K562 (cell line): Measurements from ENCODE around the gene CMTM1. TPM values are rescaled to one million over a fixed set of nuclear protein-coding genes. Genes with fewer than 3 reads are reported as not detected.

Experiments
- BRCA1 ChIP-seq, 2 experiments: fragments of 450-650 bp in 1 of 2; sonication (generic) in 1 of 2; formaldehyde crosslinking in 1 of 2; IDR thresholded peaks; 2 replicates each; pipeline versions ENCODE4 v1.5.0 to v1.6.1; 2017 to 2020; ENCODE audit warnings: mild to moderate bottlenecking in 1 of 2, missing genetic modification reagents in 1 of 2
- FOXP4 ChIP-seq: sonication (generic); formaldehyde crosslinking; IDR thresholded peaks from 2 replicates; pipeline ENCODE4 v1.8.0; 2022; ENCODE audit warnings: mild to moderate bottlenecking, missing genetic modification reagents, borderline replicate concordance
- KDM2B ChIP-seq: fragments of 250-450 bp; sonication (Bioruptor Pico); IDR thresholded peaks from 2 replicates; pipeline ENCODE4 v1.8.0; 2021; ENCODE audit warnings: mild to moderate bottlenecking, moderate library complexity
- LCOR ChIP-seq: sonication (generic); formaldehyde crosslinking; IDR thresholded peaks from 2 replicates; pipeline ENCODE4 v1.8.0; 2022; ENCODE audit warnings: mild to moderate bottlenecking, missing genetic modification reagents
- PHB2 ChIP-seq: fragments of 450-650 bp; IDR thresholded peaks from 2 replicates; pipeline ENCODE4 v1.6.1; 2017; ENCODE audit warnings: low read depth
- POLR2G ChIP-seq: fragments of 200-400 bp; formaldehyde crosslinking; IDR thresholded peaks from 2 replicates; pipeline ENCODE4 v1.6.1; 2017; ENCODE audit warnings: low read depth, mild to moderate bottlenecking, antibody characterized with exemption, low read length, moderate library complexity
- SMC3 ChIP-seq: conservative IDR thresholded peaks from 2 replicates; pipeline ENCODE4 v1.6.1; 2011; ENCODE audit warnings: low read depth, low read length, improper control_type of control experiment; ENCODE audit not compliant: insufficient read depth
- SRSF3 ChIP-seq: fragments of 200-400 bp; formaldehyde crosslinking; IDR thresholded peaks from 2 replicates; pipeline ENCODE4 v1.6.1; 2016; ENCODE audit warnings: mild to moderate bottlenecking, low read length, moderate library complexity; ENCODE audit not compliant: insufficient read depth
- SUPT5H ChIP-seq: fragments of 450-650 bp; IDR thresholded peaks from 2 replicates; pipeline ENCODE4 v1.6.1; 2016
- TCF7L2 ChIP-seq: fragments of 150-350 bp; IDR thresholded peaks from 2 replicates; pipeline ENCODE4 v1.6.1; 2016; ENCODE audit warnings: low read depth, mild to moderate bottlenecking, low read length, moderate library complexity
- TEAD1 ChIP-seq, 2 experiments: fragments of 450-650 bp in 1 of 2; sonication (generic) in 1 of 2; formaldehyde crosslinking; IDR thresholded peaks; 2 replicates each; pipeline versions ENCODE4 v1.4.0 to v1.8.0; 2020 to 2022; ENCODE audit warnings: mild to moderate bottlenecking in 2 of 2, missing genetic modification reagents in 1 of 2
- UBTF ChIP-seq, 2 experiments: IDR thresholded peaks; 2 replicates each; pipeline ENCODE4 v1.6.1; 2012; ENCODE audit warnings: improper control_type of control experiment in 2 of 2, low read depth in 2 of 2, low read length in 2 of 2, borderline replicate concordance in 1 of 2
- XRCC3 ChIP-seq: fragments of 450-650 bp; IDR thresholded peaks from 2 replicates; pipeline ENCODE4 v1.6.1; 2017; ENCODE audit warnings: mild to moderate bottlenecking, moderate library complexity
- ZBTB9 ChIP-seq: fragments of 450-650 bp; formaldehyde crosslinking; IDR thresholded peaks from 2 replicates; pipeline ENCODE4 v1.4.0; 2020; ENCODE audit warnings: mild to moderate bottlenecking, moderate library complexity
- ZFX ChIP-seq: sonication (generic); formaldehyde crosslinking; IDR thresholded peaks from 2 replicates; pipeline ENCODE4 v1.8.0; 2022; ENCODE audit warnings: mild to moderate bottlenecking, missing genetic modification reagents, moderate library complexity
- ZNF12 ChIP-seq: sonication (generic); formaldehyde crosslinking; IDR thresholded peaks from 2 replicates; pipeline ENCODE4 v1.4.0; 2020; ENCODE audit warnings: mild to moderate bottlenecking, missing genetic modification reagents
- polyA plus RNA-seq, 8 experiments: library from polyadenylated mRNA; depleted of rRNA in 4 of 8; stranded (reverse) in 5 of 8; unstranded in 3 of 8; fragments of >200 nt; fragmentation: Nextera tagmentation in 2 of 8; fragmentation: Illumina TruSeq in 1 of 8; extraction: Ambion mirVana in 2 of 8; extraction: Trizol in 1 of 8; gene quantifications; 2 replicates each; pipeline versions ENCODE4 v1.2.1 to v1.2.3, GENCODE V29; 2011 to 2014; ENCODE audit warnings: inconsistent platforms in 1 of 8, missing spikeins in 1 of 8
- total RNA-seq, 7 experiments: library from RNA; depleted of rRNA in 6 of 7; stranded (reverse); fragments of >200 nt in 6 of 7; fragmentation: Illumina TruSeq in 2 of 7; extraction: Trizol in 2 of 7; gene quantifications; 2 replicates each; pipeline versions ENCODE4 v1.2.1 to v1.2.3, GENCODE V29; 2011 to 2021; ENCODE audit warnings: low replicate concordance in 1 of 7

Gene CMTM1
- total and polyA plus RNA-seq, 9 of the 15 experiments (the other 6 are each of a cell fraction or from before 2014, with no cell fraction given): 0.25 to 2.6 (median 1.1) TPM; not detected in 2

GRCh38 chr16:66549284-66550131, 16.7 kb upstream of the CMTM1 start, which contains the start of gene TK2 (continued):
- peak; percentile 76 to 91; a peak in 3 of 4 replicates for TF ChIP-seq UBTF (IDR thresholded peaks at IDR 0.05; ENCODE audit: borderline replicate concordance in 1 of 2, low read depth in 2 of 2, low read length in 2 of 2)
- no peak for TF ChIP-seq PHB2
- 0 out of 2 replicates have a peak, but pooled peaks have one; percentile 45 for TF ChIP-seq ZNF12
- TF ChIP-seq SMC3: no peak
- TF ChIP-seq ZFX (CRISPR knock-in tag): peak; percentile 96
- no peak for TF ChIP-seq BRCA1 (IDR thresholded peaks at IDR 0.05)
- 0 out of 2 replicates have a peak, but pooled peaks have one; percentile 28 for TF ChIP-seq BRCA1 (CRISPR knock-in tag; IDR thresholded peaks at IDR 0.05)
- TF ChIP-seq XRCC3: no peak
- peak; percentile 95 for TF ChIP-seq POLR2G
- 0 out of 2 replicates have a peak, but pooled peaks have one; percentile 27 for TF ChIP-seq LCOR (CRISPR knock-in tag)
- TF ChIP-seq TCF7L2: no peak
- 0 out of 4 replicates have a peak, but pooled peaks of 1 of the 2 experiments have one; percentile 79 for TF ChIP-seq TEAD1 (CRISPR knock-in tag; IDR thresholded peaks at IDR 0.05)
- no peak for TF ChIP-seq FOXP4 (CRISPR knock-in tag)
- TF ChIP-seq SUPT5H: peak; percentile 61; the same call in 1 of the 2 replicates
- TF ChIP-seq KDM2B (CRISPR knock-in tag): peak; percentile 37; the same call in 1 of the 2 replicates
- 0 out of 2 replicates have a peak, but pooled peaks have one; percentile 83 for TF ChIP-seq SRSF3
- TF ChIP-seq ZBTB9: peak; percentile 50; the same call in 1 of the 2 replicates
